HepG2 (cell line): Measurements from ENCODE around the gene ANTKMT. TPM values are rescaled to one million over a fixed set of nuclear protein-coding genes. Genes with fewer than 3 reads are reported as not detected.

ENCODE experiments used
- ARNTL ChIP-seq: sonication (generic); formaldehyde crosslinking; IDR thresholded peaks from 2 replicates; pipeline ENCODE4 v1.4.0; 2020; ENCODE audit warnings: mild to moderate bottlenecking, missing genetic modification reagents
- CEBPG ChIP-seq: IDR thresholded peaks from 2 replicates; pipeline ENCODE4 v1.6.1; 2016
- FOSL2 ChIP-seq: sonication (generic); formaldehyde crosslinking; IDR thresholded peaks from 2 replicates; pipeline ENCODE4 v1.4.0; 2020; ENCODE audit warnings: missing genetic modification reagents
- GATAD2A ChIP-seq: IDR thresholded peaks from 2 replicates; pipeline ENCODE4 v1.6.1; 2016
- GPN1 ChIP-seq: sonication (generic); formaldehyde crosslinking; IDR thresholded peaks from 2 replicates; pipeline ENCODE4 v1.5.1; 2020; ENCODE audit warnings: missing genetic modification reagents, borderline replicate concordance
- HDAC2 ChIP-seq: sonication (generic); formaldehyde crosslinking; IDR thresholded peaks from 2 replicates; pipeline ENCODE4 v1.4.0; 2020; ENCODE audit warnings: missing genetic modification reagents
- KMT2B ChIP-seq: IDR thresholded peaks from 2 replicates; pipeline ENCODE4 v1.6.1; 2016; ENCODE audit warnings: missing genetic modification reagents, missing compliant biosample characterization
- PAX8 ChIP-seq: sonication (generic); formaldehyde crosslinking; IDR thresholded peaks from 2 replicates; pipeline ENCODE4 v1.8.0; 2022; ENCODE audit warnings: mild to moderate bottlenecking, missing genetic modification reagents, borderline replicate concordance
- TARDBP ChIP-seq: sonication (generic); formaldehyde crosslinking; IDR thresholded peaks from 2 replicates; pipeline ENCODE4 v1.8.0; 2022; ENCODE audit warnings: mild to moderate bottlenecking, missing genetic modification reagents
- ZBTB7A ChIP-seq: sonication (generic); formaldehyde crosslinking; IDR thresholded peaks from 2 replicates; pipeline ENCODE4 v1.8.0; 2022; ENCODE audit warnings: mild to moderate bottlenecking, missing genetic modification reagents
- ZNF24 ChIP-seq: fragments of 450-650 bp; IDR thresholded peaks from 2 replicates; pipeline ENCODE4 v1.6.1; 2017; ENCODE audit warnings: antibody characterized with exemption, mild to moderate bottlenecking
- ZNF263 ChIP-seq: sonication (generic); formaldehyde crosslinking; IDR thresholded peaks from 2 replicates; pipeline ENCODE4 v1.4.0; 2020; ENCODE audit warnings: missing genetic modification reagents
- ZNF543 ChIP-seq: sonication (generic); formaldehyde crosslinking; IDR thresholded peaks from 2 replicates; pipeline ENCODE4 v1.4.0; 2020; ENCODE audit warnings: mild to moderate bottlenecking, missing genetic modification reagents
- ZNF609 ChIP-seq: sonication (generic); formaldehyde crosslinking; IDR thresholded peaks from 2 replicates; pipeline ENCODE4 v1.4.0; 2020; ENCODE audit warnings: mild to moderate bottlenecking, missing genetic modification reagents, borderline replicate concordance
- ZNF619 ChIP-seq: sonication (generic); formaldehyde crosslinking; IDR thresholded peaks from 2 replicates; pipeline ENCODE4 v1.4.0; 2020; ENCODE audit warnings: mild to moderate bottlenecking, missing genetic modification reagents
- ZNF644 ChIP-seq: IDR thresholded peaks from 2 replicates; pipeline ENCODE4 v1.6.1; 2016; ENCODE audit warnings: low read depth
- ZNF720 ChIP-seq: sonication (generic); formaldehyde crosslinking; IDR thresholded peaks from 2 replicates; pipeline ENCODE4 v1.4.0; 2020; ENCODE audit warnings: missing genetic modification reagents
- polyA plus RNA-seq, 8 experiments: library from polyadenylated mRNA; depleted of rRNA in 3 of 8; stranded (reverse) in 7 of 8; unstranded in 1 of 8; fragments of >200 nt; fragmentation: Illumina TruSeq in 4 of 8; extraction: Trizol in 4 of 8; gene quantifications; 2 replicates each; pipeline versions ENCODE4 v1.2.1 to v1.2.3, GENCODE V29; 2011 to 2016; ENCODE audit warnings: low read depth in 4 of 8, missing spikeins in 1 of 8, mixed read lengths in 1 of 8; ENCODE audit not compliant: insufficient read depth in 1 of 8
- total RNA-seq, 5 experiments: library from RNA; depleted of rRNA; stranded (reverse); fragments of >200 nt; fragmentation: Illumina TruSeq; extraction: Trizol; gene quantifications; 2 replicates each; pipeline ENCODE4 v1.2.3, GENCODE V29; 2016; ENCODE audit warnings: low read depth in 1 of 5
- TF ChIP-seq, protein P1 (sequence below): sonication (generic); formaldehyde crosslinking; IDR thresholded peaks from 2 replicates; pipeline ENCODE4 v1.5.1; 2020; ENCODE audit warnings: mild to moderate bottlenecking, missing genetic modification reagents, moderate library complexity
- TF ChIP-seq, protein P2 (sequence below): sonication (generic); formaldehyde crosslinking; IDR thresholded peaks from 2 replicates; pipeline ENCODE4 v1.8.1; 2022; ENCODE audit warnings: low read depth, mild to moderate bottlenecking, missing genetic modification reagents

The ANTKMT gene
- total and polyA plus RNA-seq, 2 of the 13 experiments (the other 11 are each of a cell fraction or from before 2014, with no cell fraction given), result 7.5 to 47.8 TPM

- no peak for TF ChIP-seq GPN1
- TF ChIP-seq, protein P1, sequence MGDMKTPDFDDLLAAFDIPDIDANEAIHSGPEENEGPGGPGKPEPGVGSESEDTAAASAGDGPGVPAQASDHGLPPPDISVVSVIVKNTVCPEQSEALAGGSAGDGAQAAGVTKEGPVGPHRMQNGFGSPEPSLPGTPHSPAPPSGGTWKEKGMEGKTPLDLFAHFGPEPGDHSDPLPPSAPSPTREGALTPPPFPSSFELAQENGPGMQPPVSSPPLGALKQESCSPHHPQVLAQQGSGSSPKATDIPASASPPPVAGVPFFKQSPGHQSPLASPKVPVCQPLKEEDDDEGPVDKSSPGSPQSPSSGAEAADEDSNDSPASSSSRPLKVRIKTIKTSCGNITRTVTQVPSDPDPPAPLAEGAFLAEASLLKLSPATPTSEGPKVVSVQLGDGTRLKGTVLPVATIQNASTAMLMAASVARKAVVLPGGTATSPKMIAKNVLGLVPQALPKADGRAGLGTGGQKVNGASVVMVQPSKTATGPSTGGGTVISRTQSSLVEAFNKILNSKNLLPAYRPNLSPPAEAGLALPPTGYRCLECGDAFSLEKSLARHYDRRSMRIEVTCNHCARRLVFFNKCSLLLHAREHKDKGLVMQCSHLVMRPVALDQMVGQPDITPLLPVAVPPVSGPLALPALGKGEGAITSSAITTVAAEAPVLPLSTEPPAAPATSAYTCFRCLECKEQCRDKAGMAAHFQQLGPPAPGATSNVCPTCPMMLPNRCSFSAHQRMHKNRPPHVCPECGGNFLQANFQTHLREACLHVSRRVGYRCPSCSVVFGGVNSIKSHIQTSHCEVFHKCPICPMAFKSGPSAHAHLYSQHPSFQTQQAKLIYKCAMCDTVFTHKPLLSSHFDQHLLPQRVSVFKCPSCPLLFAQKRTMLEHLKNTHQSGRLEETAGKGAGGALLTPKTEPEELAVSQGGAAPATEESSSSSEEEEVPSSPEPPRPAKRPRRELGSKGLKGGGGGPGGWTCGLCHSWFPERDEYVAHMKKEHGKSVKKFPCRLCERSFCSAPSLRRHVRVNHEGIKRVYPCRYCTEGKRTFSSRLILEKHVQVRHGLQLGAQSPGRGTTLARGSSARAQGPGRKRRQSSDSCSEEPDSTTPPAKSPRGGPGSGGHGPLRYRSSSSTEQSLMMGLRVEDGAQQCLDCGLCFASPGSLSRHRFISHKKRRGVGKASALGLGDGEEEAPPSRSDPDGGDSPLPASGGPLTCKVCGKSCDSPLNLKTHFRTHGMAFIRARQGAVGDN, result peak; percentile 51; the same call in 1 of the 2 replicates
- TF ChIP-seq ZNF543 (CRISPR knock-in tag), result 0 out of 2 replicates have a peak, but pooled peaks have one; percentile 29
- TF ChIP-seq TARDBP (CRISPR knock-in tag), result no peak
- TF ChIP-seq ZNF609 (CRISPR knock-in tag), result no peak
- TF ChIP-seq, protein P2, sequence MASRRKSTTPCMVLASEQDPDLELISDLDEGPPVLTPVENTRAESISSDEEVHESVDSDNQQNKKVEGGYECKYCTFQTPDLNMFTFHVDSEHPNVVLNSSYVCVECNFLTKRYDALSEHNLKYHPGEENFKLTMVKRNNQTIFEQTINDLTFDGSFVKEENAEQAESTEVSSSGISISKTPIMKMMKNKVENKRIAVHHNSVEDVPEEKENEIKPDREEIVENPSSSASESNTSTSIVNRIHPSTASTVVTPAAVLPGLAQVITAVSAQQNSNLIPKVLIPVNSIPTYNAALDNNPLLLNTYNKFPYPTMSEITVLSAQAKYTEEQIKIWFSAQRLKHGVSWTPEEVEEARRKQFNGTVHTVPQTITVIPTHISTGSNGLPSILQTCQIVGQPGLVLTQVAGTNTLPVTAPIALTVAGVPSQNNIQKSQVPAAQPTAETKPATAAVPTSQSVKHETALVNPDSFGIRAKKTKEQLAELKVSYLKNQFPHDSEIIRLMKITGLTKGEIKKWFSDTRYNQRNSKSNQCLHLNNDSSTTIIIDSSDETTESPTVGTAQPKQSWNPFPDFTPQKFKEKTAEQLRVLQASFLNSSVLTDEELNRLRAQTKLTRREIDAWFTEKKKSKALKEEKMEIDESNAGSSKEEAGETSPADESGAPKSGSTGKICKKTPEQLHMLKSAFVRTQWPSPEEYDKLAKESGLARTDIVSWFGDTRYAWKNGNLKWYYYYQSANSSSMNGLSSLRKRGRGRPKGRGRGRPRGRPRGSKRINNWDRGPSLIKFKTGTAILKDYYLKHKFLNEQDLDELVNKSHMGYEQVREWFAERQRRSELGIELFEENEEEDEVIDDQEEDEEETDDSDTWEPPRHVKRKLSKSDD (CRISPR knock-in tag), result 0 out of 2 replicates have a peak, but pooled peaks have one; percentile 39
- no peak for TF ChIP-seq KMT2B
- TF ChIP-seq PAX8 (CRISPR knock-in tag), result no peak
- no peak for TF ChIP-seq ZNF619 (CRISPR knock-in tag)
- TF ChIP-seq ZNF644, result no peak
- TF ChIP-seq ZNF24, result no peak
- no peak for TF ChIP-seq HDAC2 (CRISPR knock-in tag)
- no peak for TF ChIP-seq CEBPG (CRISPR knock-in tag)
- TF ChIP-seq ZNF720, result no peak
- TF ChIP-seq FOSL2, result no peak
- 0 out of 2 replicates have a peak, but pooled peaks have one; percentile 46 for TF ChIP-seq ZNF263
- no peak for TF ChIP-seq GATAD2A
- TF ChIP-seq ZBTB7A (CRISPR knock-in tag), result no peak
- TF ChIP-seq ARNTL (CRISPR knock-in tag), result no peak
Observed at GRCh38 chr16:700684-701584, 20.0 kb upstream of the ANTKMT start (continued).
